Panc1 (cell line): ENCODE data around the gene TIMM22. TPM values are rescaled to one million over a fixed set of nuclear protein-coding genes. Genes with fewer than 3 reads are reported as not detected.

Experiments
- ATAC-seq: fragments of 200-7000 bp; cut with Tn5 transposase; 2 replicates; pipeline ENCODE4 v1.9.1; 2020; ENCODE audit warnings: mild to moderate bottlenecking, moderate library complexity
- BruUV-seq: library from RNA; stranded (reverse); fragments of 400-500 nt; replicated peaks from 2 replicates; lab custom pipeline; 2021; lab: Mats Ljungman, UMichigan
- CTCF ChIA-PET: fragments of 300-600 bp; sonication (Branson Sonifier 250); formaldehyde crosslinking; loops from one replicate; lab custom pipeline; 2022; ENCODE audit warnings: antibody characterized with exemption; lab: Charles Lee
- POLR2A ChIA-PET: fragments of 300-600 bp; sonication (Branson Sonifier 250); formaldehyde crosslinking; loops from one replicate; lab custom pipeline; 2022; ENCODE audit warnings: antibody characterized with exemption; lab: Charles Lee
- DNase-seq: peaks from one replicate; pipeline ENCODE4 v3.0.0-alpha.2; 2010; ENCODE audit warnings: low read depth, low spot score
- H3K27ac ChIP-seq: 2 replicates; pipeline ENCODE4 v1.5.1; 2011; ENCODE audit warnings: mild to moderate bottlenecking, low read length, inconsistent platforms
- H3K27me3 ChIP-seq: fragments of 200-500 bp; sonication (Bioruptor generic); 2 replicates; pipeline ENCODE4 v1.6.0; 2014; ENCODE audit warnings: low read length, inconsistent platforms; ENCODE audit not compliant: control insufficient read depth, insufficient read depth
- H3K36me3 ChIP-seq: fragments of 200-500 bp; sonication (Bioruptor generic); 2 replicates; pipeline ENCODE4 v1.5.1; 2014; ENCODE audit warnings: inconsistent platforms, mild to moderate bottlenecking, low read length, moderate library complexity; ENCODE audit not compliant: control insufficient read depth, insufficient read depth
- H3K4me1 ChIP-seq: 2 replicates; pipeline ENCODE4 v1.5.1; 2011; ENCODE audit warnings: inconsistent platforms, mild to moderate bottlenecking, low read length, moderate library complexity; ENCODE audit not compliant: control insufficient read depth, insufficient read depth
- H3K4me3 ChIP-seq, 2 experiments: 2 replicates each; pipeline ENCODE4 v1.5.1; 2011 to 2012; ENCODE audit warnings: low read depth in 2 of 2, low read length in 2 of 2, mild to moderate bottlenecking in 2 of 2, inconsistent platforms in 1 of 2, moderate library complexity in 1 of 2
- H3K9me3 ChIP-seq: fragments of 200-500 bp; sonication (Bioruptor generic); 2 replicates; pipeline ENCODE4 v1.5.1; 2014; ENCODE audit warnings: low read depth, mild to moderate bottlenecking, inconsistent platforms, low read length, moderate library complexity; ENCODE audit not compliant: control insufficient read depth, insufficient read depth
- CTCF ChIP-seq: fragments of 450-650 bp; IDR thresholded peaks from 2 replicates; pipeline ENCODE4 v1.5.1; 2017; ENCODE audit warnings: mild to moderate bottlenecking
- POLR2AphosphoS5 ChIP-seq: IDR thresholded peaks from 2 replicates; pipeline ENCODE4 v1.6.1; 2012; ENCODE audit warnings: mild to moderate bottlenecking, low read depth, low read length, moderate library complexity
- SIN3A ChIP-seq: IDR thresholded peaks from 2 replicates; pipeline ENCODE4 v1.6.1; 2012; ENCODE audit warnings: low read depth, mild to moderate bottlenecking, low read length, moderate library complexity, borderline replicate concordance; ENCODE audit not compliant: insufficient read depth
- in situ Hi-C: cut with HindIII; loops from 2 replicates; pipeline ENCODE4 v1.10.0; 2016; ENCODE audit warnings: low sequenced_read_pairs, low pct_unique_long_range_greater_than_20kb
- intact Hi-C: fragments of 100-400 bp; cut with micrococcal nuclease; formaldehyde crosslinking; loops from one replicate; pipeline ENCODE4 v1.10.0; 2022; ENCODE audit not compliant: unreplicated experiment
- total RNA-seq: library from RNA; stranded (reverse); gene quantifications from one replicate; pipeline ENCODE4 v1.2.1, GENCODE V29; 2021; ENCODE audit not compliant: unreplicated experiment
- TF ChIP-seq, protein P1 (sequence below), 2 experiments: IDR thresholded peaks; 2 replicates each; pipeline ENCODE4 v1.6.1; 2011 to 2012; ENCODE audit warnings: low read depth in 2 of 2, control low read depth in 1 of 2, low read length in 1 of 2, mild to moderate bottlenecking in 1 of 2, moderate library complexity in 1 of 2; ENCODE audit not compliant: insufficient read depth in 1 of 2

TIMM22 gene
- total RNA-seq, 1 experiment from 2014 or later: 10.2 TPM

DNA sequence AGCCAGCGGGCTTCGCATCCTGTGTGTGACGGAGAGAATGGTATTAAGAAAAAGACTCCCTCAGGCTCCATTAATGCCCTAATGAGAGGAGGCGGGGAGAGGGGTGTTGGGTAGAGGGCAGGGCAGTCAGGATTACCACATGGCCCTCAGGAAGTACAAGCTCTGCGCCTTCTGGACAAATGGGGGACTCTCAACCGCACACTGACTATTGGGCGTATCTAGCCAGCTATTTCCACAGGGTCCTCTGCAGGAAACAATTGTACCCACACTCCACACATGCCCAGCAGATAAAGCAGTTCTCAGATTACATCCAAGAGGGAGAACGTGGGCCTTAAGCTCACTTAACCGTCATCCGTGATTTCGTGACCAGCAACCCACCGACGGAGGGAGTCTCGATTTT is 32.1 kb upstream of the TIMM22 start:
- no peak overlapping the region for H3K4me3 ChIP-seq
- no peak for DNase-seq
- TF ChIP-seq SIN3A (no peak), CTCF (no peak), POLR2AphosphoS5 (no peak)
- TF ChIP-seq, protein P1, sequence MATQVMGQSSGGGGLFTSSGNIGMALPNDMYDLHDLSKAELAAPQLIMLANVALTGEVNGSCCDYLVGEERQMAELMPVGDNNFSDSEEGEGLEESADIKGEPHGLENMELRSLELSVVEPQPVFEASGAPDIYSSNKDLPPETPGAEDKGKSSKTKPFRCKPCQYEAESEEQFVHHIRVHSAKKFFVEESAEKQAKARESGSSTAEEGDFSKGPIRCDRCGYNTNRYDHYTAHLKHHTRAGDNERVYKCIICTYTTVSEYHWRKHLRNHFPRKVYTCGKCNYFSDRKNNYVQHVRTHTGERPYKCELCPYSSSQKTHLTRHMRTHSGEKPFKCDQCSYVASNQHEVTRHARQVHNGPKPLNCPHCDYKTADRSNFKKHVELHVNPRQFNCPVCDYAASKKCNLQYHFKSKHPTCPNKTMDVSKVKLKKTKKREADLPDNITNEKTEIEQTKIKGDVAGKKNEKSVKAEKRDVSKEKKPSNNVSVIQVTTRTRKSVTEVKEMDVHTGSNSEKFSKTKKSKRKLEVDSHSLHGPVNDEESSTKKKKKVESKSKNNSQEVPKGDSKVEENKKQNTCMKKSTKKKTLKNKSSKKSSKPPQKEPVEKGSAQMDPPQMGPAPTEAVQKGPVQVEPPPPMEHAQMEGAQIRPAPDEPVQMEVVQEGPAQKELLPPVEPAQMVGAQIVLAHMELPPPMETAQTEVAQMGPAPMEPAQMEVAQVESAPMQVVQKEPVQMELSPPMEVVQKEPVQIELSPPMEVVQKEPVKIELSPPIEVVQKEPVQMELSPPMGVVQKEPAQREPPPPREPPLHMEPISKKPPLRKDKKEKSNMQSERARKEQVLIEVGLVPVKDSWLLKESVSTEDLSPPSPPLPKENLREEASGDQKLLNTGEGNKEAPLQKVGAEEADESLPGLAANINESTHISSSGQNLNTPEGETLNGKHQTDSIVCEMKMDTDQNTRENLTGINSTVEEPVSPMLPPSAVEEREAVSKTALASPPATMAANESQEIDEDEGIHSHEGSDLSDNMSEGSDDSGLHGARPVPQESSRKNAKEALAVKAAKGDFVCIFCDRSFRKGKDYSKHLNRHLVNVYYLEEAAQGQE (IDR thresholded peaks at IDR 0.05; ENCODE audit: insufficient read depth in 1 of 2, low read depth in 2 of 2, low read length in 1 of 2): no peak
- ChIA-PET CTCF (no interaction called here), POLR2A (no interaction called here)
- peaks cover 52% of the 10 kb centered on the region for H3K4me1 ChIP-seq
- H3K36me3 ChIP-seq: no peaks in the 10 kb centered on the region
- no peaks in the 10 kb centered on the region for H3K9me3 ChIP-seq
- no peaks in the 10 kb centered on the region for H3K27me3 ChIP-seq
- ATAC-seq: no peak
- BruUV-seq: no TSS peak
- H3K27ac ChIP-seq: peak overlapping the region; percentile 29
- in situ Hi-C loops (no loop called here), intact Hi-C loops (no loop called here)

DNA sequence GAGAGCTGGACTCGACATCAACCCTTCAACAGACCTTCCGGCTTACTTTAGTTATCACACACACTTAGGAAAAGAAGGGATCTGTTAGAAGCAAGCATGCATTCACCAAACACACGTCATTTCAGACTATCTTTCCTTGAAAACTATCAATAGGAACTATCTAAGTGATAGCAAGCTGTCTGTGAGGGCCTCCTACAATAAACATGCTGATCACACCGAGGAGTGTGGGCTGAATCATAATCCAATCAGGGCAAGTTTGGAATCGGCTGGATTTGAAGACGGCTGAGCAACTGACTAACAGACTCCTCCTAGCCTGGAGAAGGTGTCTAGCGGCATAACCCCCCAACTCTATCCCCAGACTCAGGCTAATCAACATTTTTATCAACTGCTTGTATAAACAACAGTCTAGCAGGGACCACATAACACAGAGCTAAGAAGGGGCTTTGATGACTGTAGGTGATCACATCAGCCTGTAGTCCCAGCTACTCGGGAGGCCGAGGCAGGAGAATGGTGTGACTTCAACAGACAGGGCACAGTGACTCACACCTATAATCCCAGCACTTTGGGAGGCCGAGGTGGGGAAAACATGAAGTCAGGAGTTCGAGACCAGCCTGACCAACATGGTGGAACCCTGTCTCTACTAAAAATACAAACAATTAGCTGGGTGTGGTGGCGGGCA is 31.5 kb upstream of the TIMM22 start:
- 0 out of 2 replicates have a peak, but pooled peaks have one; percentile 39 for ATAC-seq
- DNase-seq: no peak
- ChIA-PET POLR2A (no interaction called here), CTCF (no interaction called here)
- no peak for TF ChIP-seq CTCF
- Histone ChIP-seq H3K27me3 (no peaks in the 10 kb centered on the region), H3K9me3 (no peaks in the 10 kb centered on the region), H3K36me3 (no peaks in the 10 kb centered on the region), H3K4me3 (no peak overlapping the region), H3K27ac (peak overlapping the region; percentile 29), H3K4me1 (peaks cover 58% of the 10 kb centered on the region)
- in situ Hi-C loops: no loop called here
- intact Hi-C loops: no loop called here
- no TSS peak for BruUV-seq
